ENCODE results near the gene NTMT2. TPM values are rescaled to one million over a fixed set of nuclear protein-coding genes. Genes with fewer than 3 reads are reported as not detected.

NTMT2 gene
- total RNA-seq, 4 donors from 2014 or later = not detected

GRCh38 chr1:170175484-170175883 lies 29.7 kb downstream of the NTMT2 start:
- intact Hi-C loops (cut with DNase I; ENCODE audit: low total_unique reads) = no loop called here
- DNase-seq (ENCODE audit: low spot score in 2 of 2) = no peak
- TF ChIP-seq CTCF (IDR thresholded peaks at IDR 0.05) (no peak), POLR2A (IDR thresholded peaks at IDR 0.05) (no peak)
- no peak overlapping the region for H3K4me3 ChIP-seq (ENCODE audit: low read depth, poor library complexity, severe bottlenecking)
- 21% methylated on average over 1 of the region's 1 CpG for WGBS, 2 donors

GRCh38 chr1:170176772-170177171 lies 31.0 kb downstream of the NTMT2 start:
- intact Hi-C loops (cut with DNase I; ENCODE audit: low total_unique reads) = no loop called here
- WGBS, 2 donors = 80 to 92% methylated on average over 3 of the region's 3 CpGs
- H3K4me3 ChIP-seq (ENCODE audit: low read depth, poor library complexity, severe bottlenecking) = no peak overlapping the region
- DNase-seq (ENCODE audit: low spot score in 2 of 2) = no peak
- TF ChIP-seq POLR2A (IDR thresholded peaks at IDR 0.05) = no peak
- no peak for TF ChIP-seq CTCF (IDR thresholded peaks at IDR 0.05)

- intact Hi-C loops (cut with DNase I; ENCODE audit: low total_unique reads) = no loop called here
- DNase-seq (ENCODE audit: low spot score in 2 of 2) = no peak
- H3K4me3 ChIP-seq (ENCODE audit: low read depth, poor library complexity, severe bottlenecking) = no peak overlapping the region
- 71 to 79% methylated on average over 2 of the region's 2 CpGs for WGBS, 2 donors
- TF ChIP-seq CTCF (IDR thresholded peaks at IDR 0.05) = no peak
- no peak for TF ChIP-seq POLR2A (IDR thresholded peaks at IDR 0.05)
Observed at GRCh38 chr1:170182442-170182841, 36.7 kb downstream of the NTMT2 start.

- TF ChIP-seq POLR2A (IDR thresholded peaks at IDR 0.05) (no peak), CTCF (IDR thresholded peaks at IDR 0.05) (no peak)
- DNase-seq (ENCODE audit: low spot score in 2 of 2) = no peak
- H3K4me3 ChIP-seq (ENCODE audit: low read depth, poor library complexity, severe bottlenecking) = no peak overlapping the region
- intact Hi-C loops (cut with DNase I; ENCODE audit: low total_unique reads) = no loop called here
Observed at GRCh38 chr1:170192546-170192945, 46.8 kb downstream of the NTMT2 start.

- intact Hi-C loops (cut with DNase I; ENCODE audit: low total_unique reads) = no loop called here
- no peak overlapping the region for H3K4me3 ChIP-seq (ENCODE audit: low read depth, poor library complexity, severe bottlenecking)
- no peak for DNase-seq (ENCODE audit: low spot score in 2 of 2)
- WGBS, 2 donors = 83 to 91% methylated on average over 1 of the region's 1 CpG
- TF ChIP-seq POLR2A (IDR thresholded peaks at IDR 0.05) = no peak
- TF ChIP-seq CTCF (IDR thresholded peaks at IDR 0.05) = no peak
Observed at GRCh38 chr1:170194451-170194850, 48.7 kb downstream of the NTMT2 start.

GRCh38 chr1:170196490-170197236 lies 50.9 kb downstream of the NTMT2 start:
- intact Hi-C loops (cut with DNase I; ENCODE audit: low total_unique reads) = no loop called here
- 60 to 63% methylated on average over 2 of the region's 2 CpGs for WGBS, 2 donors
- no peak for DNase-seq (ENCODE audit: low spot score in 2 of 2)
- no peak overlapping the region for H3K4me3 ChIP-seq (ENCODE audit: low read depth, poor library complexity, severe bottlenecking)
- no peak for TF ChIP-seq POLR2A (IDR thresholded peaks at IDR 0.05)
- TF ChIP-seq CTCF (IDR thresholded peaks at IDR 0.05) = no peak

All from lower leg skin (tissue), 4 donors.